Measurements from ENCODE around the gene PSMB3. TPM values are rescaled to one million over a fixed set of nuclear protein-coding genes. Genes with fewer than 3 reads are reported as not detected.

Gene PSMB3
- total and polyA plus RNA-seq, 9 of the 15 experiments (the other 6 are each of a cell fraction or from before 2014, with no cell fraction given) = 460 to 2,775 (median 574) TPM

DNA sequence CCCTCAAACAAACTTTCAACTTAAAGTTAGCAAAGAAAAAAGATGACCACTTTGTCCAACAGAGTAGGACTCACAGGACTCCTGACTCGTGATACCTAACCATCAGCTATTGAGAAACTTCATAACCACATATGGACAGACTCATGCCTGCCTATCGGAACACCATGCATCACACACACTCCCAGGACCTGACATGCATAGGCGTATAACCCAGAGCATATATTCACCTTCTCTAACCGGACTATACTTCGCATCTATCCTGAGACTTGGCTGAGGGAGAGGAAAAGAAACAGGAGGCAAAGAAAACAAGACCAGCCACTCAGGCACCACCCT is 44.6 kb downstream of the PSMB3 start:
- Histone ChIP-seq H3K79me2 (ENCODE audit: control insufficient read depth, insufficient read depth, low read length) (peaks cover 42% of the 10 kb centered on the region), H3K27ac (ENCODE audit: extremely low read depth, low read depth, low read length) (no peak overlapping the region), H3K27me3 (ENCODE audit: control insufficient read depth in 2 of 2, insufficient read depth in 2 of 2, low read length in 2 of 2) (no peaks in the 10 kb centered on the region), H3K9me3 (replicated peaks; ENCODE audit: control insufficient read depth, insufficient read depth, low read depth, low read length) (no peaks in the 10 kb centered on the region), H2AFZ (ENCODE audit: low read depth, low read length) (no peak overlapping the region), H3K9ac (ENCODE audit: insufficient read depth in 1 of 2, low read depth in 2 of 2, low read length in 2 of 2) (peak overlapping the region in 1 of 2 experiments; percentile 31; a peak in 1 of 4 replicates), H4K20me1 (replicated peaks; ENCODE audit: control insufficient read depth, insufficient read depth, low read length) (peaks cover 10% of the 10 kb centered on the region; the same call in 1 of the 2 replicates), H3K9me1 (ENCODE audit: control insufficient read depth, insufficient read depth, low read length) (no peaks in the 10 kb centered on the region), H3K4me1 (replicated peaks in 1 of 2; ENCODE audit: control insufficient read depth in 2 of 2, insufficient read depth in 2 of 2, low read length in 2 of 2) (peaks cover 20% of the 10 kb centered on the region in 2 experiments), H3K4me3 (no peak overlapping the region; the same call in 1 of the 2 replicates), H3K36me3 (ENCODE audit: control insufficient read depth, insufficient read depth, low read length) (peaks cover 40% of the 10 kb centered on the region), H3K4me2 (ENCODE audit: insufficient read depth, low read length) (peak overlapping the region; percentile 93)
- FAIRE-seq (no peak), ATAC-seq (no peak), DNase-seq (ENCODE audit: extremely low read depth in 1 of 4, low spot score in 3 of 4) (no peak)
- CTCF ChIA-PET (ENCODE audit: low intra/inter-chr PET ratio) = no interaction called here
- 71% methylated on average over 5 of the region's 5 CpGs for WGBS (ENCODE audit: insufficient coverage, low coverage, missing lambda C conversion rate)
- in situ Hi-C loops (cut with MboI) = no loop called here
- no TSS peak for BruUV-seq (replicated peaks)
- intact Hi-C loops (cut with micrococcal nuclease) = no loop called here
- POLR2A ChIA-PET = interaction anchor here (0.7 to 2.5 kb wide), 3 partner anchors 9 to 92 kb away, joined by 3 to 19 read pairs (median 4); partner anchors contain the start of gene MLLT6
- TF ChIP-seq, protein P1, sequence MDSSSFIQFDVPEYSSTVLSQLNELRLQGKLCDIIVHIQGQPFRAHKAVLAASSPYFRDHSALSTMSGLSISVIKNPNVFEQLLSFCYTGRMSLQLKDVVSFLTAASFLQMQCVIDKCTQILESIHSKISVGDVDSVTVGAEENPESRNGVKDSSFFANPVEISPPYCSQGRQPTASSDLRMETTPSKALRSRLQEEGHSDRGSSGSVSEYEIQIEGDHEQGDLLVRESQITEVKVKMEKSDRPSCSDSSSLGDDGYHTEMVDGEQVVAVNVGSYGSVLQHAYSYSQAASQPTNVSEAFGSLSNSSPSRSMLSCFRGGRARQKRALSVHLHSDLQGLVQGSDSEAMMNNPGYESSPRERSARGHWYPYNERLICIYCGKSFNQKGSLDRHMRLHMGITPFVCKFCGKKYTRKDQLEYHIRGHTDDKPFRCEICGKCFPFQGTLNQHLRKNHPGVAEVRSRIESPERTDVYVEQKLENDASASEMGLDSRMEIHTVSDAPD (CRISPR knock-in tag; IDR thresholded peaks at IDR 0.05) = no peak
- TF ChIP-seq FOXK2 (conservative IDR thresholded peaks at IDR 0.05 in 1 of 2, IDR thresholded peaks at IDR 0.05 in 1 of 2; ENCODE audit: low read depth in 2 of 2) (no peak), ZNF274 (IDR thresholded peaks at IDR 0.05; ENCODE audit: borderline replicate concordance, low read depth, low read length) (no peak), GTF2A2 (tag; IDR thresholded peaks at IDR 0.05) (no peak), CCAR2 (IDR thresholded peaks at IDR 0.05; ENCODE audit: low read depth, low read length) (no peak), TRIM28 (IDR thresholded peaks at IDR 0.05) (no peak), POLR3A (IDR thresholded peaks at IDR 0.05; ENCODE audit: borderline replicate concordance, extremely low read depth, insufficient read depth, insufficient read length) (no peak), BACH1 (tag; IDR thresholded peaks at IDR 0.05) (no peak), JUND (IDR thresholded peaks at IDR 0.05; ENCODE audit: borderline replicate concordance, low read depth, low read length) (no peak), JUND (tag; IDR thresholded peaks at IDR 0.05; ENCODE audit: borderline replicate concordance, low read depth, low read length) (no peak), BDP1 (IDR thresholded peaks at IDR 0.05; ENCODE audit: insufficient read depth, insufficient read length) (no peak), BRD9 (IDR thresholded peaks at IDR 0.05; ENCODE audit: low read depth, partially characterized antibody) (no peak), ZC3H11A (IDR thresholded peaks at IDR 0.05; ENCODE audit: low read depth, low read length) (no peak), TEAD2 (tag; IDR thresholded peaks at IDR 0.05) (no peak)
- TF ChIP-seq, protein P2, sequence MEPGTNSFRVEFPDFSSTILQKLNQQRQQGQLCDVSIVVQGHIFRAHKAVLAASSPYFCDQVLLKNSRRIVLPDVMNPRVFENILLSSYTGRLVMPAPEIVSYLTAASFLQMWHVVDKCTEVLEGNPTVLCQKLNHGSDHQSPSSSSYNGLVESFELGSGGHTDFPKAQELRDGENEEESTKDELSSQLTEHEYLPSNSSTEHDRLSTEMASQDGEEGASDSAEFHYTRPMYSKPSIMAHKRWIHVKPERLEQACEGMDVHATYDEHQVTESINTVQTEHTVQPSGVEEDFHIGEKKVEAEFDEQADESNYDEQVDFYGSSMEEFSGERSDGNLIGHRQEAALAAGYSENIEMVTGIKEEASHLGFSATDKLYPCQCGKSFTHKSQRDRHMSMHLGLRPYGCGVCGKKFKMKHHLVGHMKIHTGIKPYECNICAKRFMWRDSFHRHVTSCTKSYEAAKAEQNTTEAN (CRISPR knock-in tag; IDR thresholded peaks at IDR 0.05) = no peak
- TF ChIP-seq, protein P3, sequence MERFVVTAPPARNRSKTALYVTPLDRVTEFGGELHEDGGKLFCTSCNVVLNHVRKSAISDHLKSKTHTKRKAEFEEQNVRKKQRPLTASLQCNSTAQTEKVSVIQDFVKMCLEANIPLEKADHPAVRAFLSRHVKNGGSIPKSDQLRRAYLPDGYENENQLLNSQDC (CRISPR knock-in tag; IDR thresholded peaks at IDR 0.05) = no peak

Data from K562 (cell line).